HG03469 (cell line): Measurements from ENCODE around the gene TBCCD1.
"Not testable (repeated sequence)": the region's sequence is repeated elsewhere in the genome, so short reads cannot be mapped to it uniquely, and the experiment has no call there.

Experiments used
- ATAC-seq: cut with Tn5 transposase; IDR thresholded peaks from one replicate; pipeline ENCODE4 v1.9.1; 2021; ENCODE audit warnings: mild to moderate bottlenecking, moderate library complexity, moderate number of reproducible peaks; ENCODE audit not compliant: unreplicated experiment

Gene TBCCD1

GRCh38 chr3:186498022-186498421 is 69.1 kb downstream of the TBCCD1 start:
- ATAC-seq, result not testable (repeated sequence)

- ATAC-seq, result no peak
Observed at GRCh38 chr3:186497608-186498007, 69.5 kb downstream of the TBCCD1 start.

GRCh38 chr3:186496635-186497034 is 70.5 kb downstream of the TBCCD1 start:
- no peak for ATAC-seq
